Activated CD4-positive, alpha-beta T cell treated with anti-CD3 and anti-CD28 coated beads, Interleukin-2, amount 10 ng/mL, durations not matched to agents 7 days and 5 days (primary cell): ENCODE measurements around the gene TBXA2R. TPM values are rescaled to one million over a fixed set of nuclear protein-coding genes. Genes with fewer than 3 reads are reported as not detected.
A peak's percentile ranks its signal among the peaks of the same experiment; 100 is the strongest.

Experiments used
- CTCF ChIA-PET: fragments of 350-600 bp; sonication (Branson Sonifier 250); formaldehyde crosslinking; loops from one replicate; lab custom pipeline; 2021; ENCODE audit warnings: antibody characterized with exemption; lab: Charles Lee
- POLR2A ChIA-PET: fragments of 350-600 bp; sonication (Branson Sonifier 250); formaldehyde crosslinking; loops from one replicate; lab custom pipeline; 2021; ENCODE audit warnings: antibody characterized with exemption; lab: Charles Lee
- DNase-seq: peaks from one replicate; pipeline ENCODE4 v3.0.0-alpha.2; 2020
- H3K27ac Mint-ChIP-seq: one replicate; pipeline ENCODE4 v1.8.0; 2021; ENCODE audit warnings: mild to moderate bottlenecking, moderate library complexity, mixed read lengths
- H3K27me3 Mint-ChIP-seq: one replicate; pipeline ENCODE4 v1.8.0; 2021; ENCODE audit warnings: mixed read lengths
- H3K36me3 Mint-ChIP-seq: one replicate; pipeline ENCODE4 v1.8.0; 2021; ENCODE audit warnings: low read depth, mixed read lengths
- H3K4me1 Mint-ChIP-seq: one replicate; pipeline ENCODE4 v1.8.0; 2021; ENCODE audit warnings: mixed read lengths
- H3K4me3 Mint-ChIP-seq: one replicate; pipeline ENCODE4 v1.8.0; 2021; ENCODE audit warnings: mild to moderate bottlenecking, moderate library complexity, mixed read lengths
- H3K9me3 Mint-ChIP-seq: one replicate; pipeline ENCODE4 v1.8.0; 2021; ENCODE audit warnings: mixed read lengths
- total RNA-seq, 2 experiments: library from RNA; stranded (reverse); gene quantifications; one replicate each; pipeline ENCODE4 v1.2.3, GENCODE V29; 2021

The TBXA2R gene
- total RNA-seq, 2 experiments from 2014 or later = 0.92 to 1.00 TPM

DNA sequence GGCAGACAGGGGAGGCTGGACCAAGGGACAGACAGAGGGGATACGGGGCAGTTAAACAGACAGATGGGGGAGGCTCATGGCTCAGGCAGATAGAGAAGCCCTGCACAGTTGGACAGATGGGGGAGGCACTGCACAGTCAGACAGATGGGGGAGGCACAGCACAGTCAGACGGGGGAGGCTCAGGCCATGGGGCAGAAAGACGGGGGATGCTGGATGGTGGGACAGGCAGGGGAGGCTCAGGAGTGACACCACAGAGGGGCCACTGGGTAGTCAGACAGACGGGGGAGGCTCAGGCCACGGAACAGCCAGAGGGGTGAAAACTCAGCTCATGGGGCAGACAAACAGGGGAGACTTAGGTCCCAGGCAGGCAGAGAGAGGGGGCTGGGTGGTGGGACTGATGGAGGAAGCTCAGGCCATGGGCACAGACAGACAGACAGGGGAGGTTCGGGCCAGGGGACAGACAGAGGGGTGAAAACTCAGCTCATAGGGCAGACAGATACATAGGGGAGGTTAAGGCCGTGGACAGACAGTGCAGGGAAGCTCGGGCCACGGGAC is 50.2 kb downstream of the TBXA2R start:
- DNase-seq = no peak
- no peaks in the 10 kb centered on the region for H3K9me3 Mint-ChIP-seq
- ChIA-PET CTCF (interaction anchor here (0.6 to 2.8 kb wide), 8 partner anchors 9 to 127 kb away, joined by 3 to 7 read pairs (median 4); no protein-coding TSS in a partner anchor), POLR2A (no interaction called here)
- peak overlapping the region; percentile 94 for H3K27ac Mint-ChIP-seq
- no peaks in the 10 kb centered on the region for H3K27me3 Mint-ChIP-seq
- H3K36me3 Mint-ChIP-seq = peaks cover 6% of the 10 kb centered on the region
- peaks cover 43% of the 10 kb centered on the region for H3K4me1 Mint-ChIP-seq
- H3K4me3 Mint-ChIP-seq = peak overlapping the region; percentile 96

- POLR2A ChIA-PET = no interaction called here
These were observed 50.8 kb downstream of the TBXA2R start for GRCh38 chr19:3555653-3556422.

DNA sequence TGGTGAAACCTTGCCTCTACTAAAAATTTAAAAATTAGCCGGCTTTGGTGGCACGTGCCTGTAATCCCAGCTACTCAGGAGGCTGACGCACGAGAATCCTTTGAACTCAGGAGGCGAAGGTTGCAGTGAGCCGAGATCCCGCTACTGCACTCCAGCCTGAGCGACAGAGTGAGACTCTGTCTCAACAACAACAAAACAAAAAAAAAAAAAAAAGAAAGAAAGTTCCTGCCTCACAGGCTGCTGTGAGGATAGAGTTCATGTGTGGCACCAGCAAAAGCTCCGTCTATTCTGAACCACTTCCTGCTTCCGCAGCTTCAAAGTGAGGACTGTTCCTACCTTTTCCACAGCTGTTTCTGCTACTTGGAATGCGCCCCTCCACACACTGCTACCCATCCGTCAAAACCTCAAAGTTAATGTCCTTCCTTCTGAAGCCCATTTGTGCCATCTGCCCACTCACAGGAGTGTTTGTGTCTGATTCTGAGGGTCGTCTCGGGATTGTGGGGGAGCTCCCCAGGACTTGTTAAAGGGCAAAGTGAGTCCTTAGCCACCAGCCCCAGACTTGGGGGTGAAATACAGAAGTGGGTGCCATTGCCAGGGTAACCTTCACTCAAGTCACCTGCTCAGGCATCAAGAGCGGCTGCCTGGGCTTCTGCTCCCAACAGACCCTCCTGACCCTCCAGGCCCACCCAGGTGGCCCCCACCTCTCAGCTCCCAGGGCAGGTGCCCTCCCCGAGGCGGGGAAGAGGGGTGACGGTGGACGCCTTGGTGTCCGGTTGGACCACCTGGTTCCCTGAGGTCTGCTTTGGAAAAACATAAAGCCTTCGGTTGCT is 52.2 kb downstream of the TBXA2R start:
- H3K9me3 Mint-ChIP-seq = no peaks in the 10 kb centered on the region
- H3K27me3 Mint-ChIP-seq = no peaks in the 10 kb centered on the region
- POLR2A ChIA-PET = interaction anchor here (0.5 kb wide), 1 partner anchor 9 kb away, joined by 3 read pairs; no protein-coding TSS in a partner anchor
- CTCF ChIA-PET = interaction anchor here (0.5 to 1.5 kb wide), 4 partner anchors 10 to 265 kb away, joined by 3 to 6 read pairs (median 4); no protein-coding TSS in a partner anchor
- H3K4me1 Mint-ChIP-seq = peaks cover 44% of the 10 kb centered on the region
- H3K27ac Mint-ChIP-seq = peak overlapping the region; percentile 94
- peak overlapping the region; percentile 96 for H3K4me3 Mint-ChIP-seq
- peaks cover 6% of the 10 kb centered on the region for H3K36me3 Mint-ChIP-seq
- peak; percentile 73 for DNase-seq

More at GRCh38 chr19:3555653-3556422, 50.8 kb downstream of the TBXA2R start:
- H3K4me3 Mint-ChIP-seq = peak overlapping the region; percentile 96
- peak overlapping the region; percentile 94 for H3K27ac Mint-ChIP-seq
- CTCF ChIA-PET = interaction anchor here (0.6 to 1.7 kb wide), 6 partner anchors 8 to 126 kb away, joined by 3 to 7 read pairs (median 4); no protein-coding TSS in a partner anchor
- H3K27me3 Mint-ChIP-seq = no peaks in the 10 kb centered on the region
- no peak for DNase-seq
- peaks cover 6% of the 10 kb centered on the region for H3K36me3 Mint-ChIP-seq
- no peaks in the 10 kb centered on the region for H3K9me3 Mint-ChIP-seq
- peaks cover 44% of the 10 kb centered on the region for H3K4me1 Mint-ChIP-seq

- ChIA-PET POLR2A (no interaction called here), CTCF (interaction anchor here (0.9 kb wide), 1 partner anchor 20 kb away, joined by 3 read pairs; no protein-coding TSS in a partner anchor)
- H3K4me1 Mint-ChIP-seq = peaks cover 39% of the 10 kb centered on the region
- no peaks in the 10 kb centered on the region for H3K9me3 Mint-ChIP-seq
- no peaks in the 10 kb centered on the region for H3K27me3 Mint-ChIP-seq
- no peak overlapping the region for H3K4me3 Mint-ChIP-seq
- no peak for DNase-seq
- H3K27ac Mint-ChIP-seq = peak overlapping the region; percentile 54
- peaks cover 6% of the 10 kb centered on the region for H3K36me3 Mint-ChIP-seq
These were observed 54.9 kb downstream of the TBXA2R start for GRCh38 chr19:3551792-3552095.

GRCh38 chr19:3550947-3551791 is 55.5 kb downstream of the TBXA2R start:
- POLR2A ChIA-PET = no interaction called here
- H3K36me3 Mint-ChIP-seq = peaks cover 6% of the 10 kb centered on the region
- H3K4me3 Mint-ChIP-seq = no peak overlapping the region
- CTCF ChIA-PET = interaction anchor here (0.9 kb wide), 1 partner anchor 20 kb away, joined by 3 read pairs; no protein-coding TSS in a partner anchor
- no peak for DNase-seq
- H3K27ac Mint-ChIP-seq = peak overlapping the region; percentile 68
- H3K27me3 Mint-ChIP-seq = no peaks in the 10 kb centered on the region
- no peaks in the 10 kb centered on the region for H3K9me3 Mint-ChIP-seq
- H3K4me1 Mint-ChIP-seq = peaks cover 33% of the 10 kb centered on the region

GRCh38 chr19:3549816-3550215 is 56.9 kb downstream of the TBXA2R start:
- H3K9me3 Mint-ChIP-seq = no peaks in the 10 kb centered on the region
- no peak overlapping the region for H3K27ac Mint-ChIP-seq
- POLR2A ChIA-PET = no interaction called here
- CTCF ChIA-PET = no interaction called here
- H3K36me3 Mint-ChIP-seq = peaks cover 13% of the 10 kb centered on the region
- peaks cover 25% of the 10 kb centered on the region for H3K4me1 Mint-ChIP-seq
- H3K4me3 Mint-ChIP-seq = no peak overlapping the region
- no peaks in the 10 kb centered on the region for H3K27me3 Mint-ChIP-seq
- DNase-seq = no peak

DNA sequence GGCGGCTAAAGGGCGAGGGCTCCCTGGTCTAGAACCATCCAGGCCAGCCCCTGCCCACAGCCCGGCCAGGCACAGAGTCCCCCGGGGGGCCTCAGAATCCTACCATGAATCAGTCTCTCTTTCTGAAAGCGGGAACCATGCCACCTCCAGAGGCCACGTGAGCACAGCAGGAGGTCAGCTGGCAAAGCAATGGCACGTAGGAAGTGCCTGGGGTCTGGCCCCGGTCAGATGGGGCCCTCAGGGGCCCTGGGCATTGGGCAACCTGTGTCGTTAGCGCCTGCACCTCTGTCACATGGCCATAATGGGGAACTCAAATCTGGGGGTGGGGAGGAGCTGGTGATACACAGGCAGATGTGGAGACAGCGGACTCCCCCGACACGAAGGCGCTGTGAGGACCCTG is 58.1 kb downstream of the TBXA2R start:
- Mint-ChIP-seq H3K27ac (peak overlapping the region; percentile 5), H3K4me1 (peaks cover 19% of the 10 kb centered on the region), H3K9me3 (no peaks in the 10 kb centered on the region), H3K27me3 (no peaks in the 10 kb centered on the region), H3K4me3 (no peak overlapping the region), H3K36me3 (peaks cover 10% of the 10 kb centered on the region)
- POLR2A ChIA-PET = no interaction called here
- CTCF ChIA-PET = interaction anchor here (0.5 to 2.0 kb wide), 3 partner anchors 8 to 456 kb away, joined by 3 to 7 read pairs (median 6); partner anchors contain the start of genes MFSD12 and TEKTIP1
- DNase-seq = no peak

DNA sequence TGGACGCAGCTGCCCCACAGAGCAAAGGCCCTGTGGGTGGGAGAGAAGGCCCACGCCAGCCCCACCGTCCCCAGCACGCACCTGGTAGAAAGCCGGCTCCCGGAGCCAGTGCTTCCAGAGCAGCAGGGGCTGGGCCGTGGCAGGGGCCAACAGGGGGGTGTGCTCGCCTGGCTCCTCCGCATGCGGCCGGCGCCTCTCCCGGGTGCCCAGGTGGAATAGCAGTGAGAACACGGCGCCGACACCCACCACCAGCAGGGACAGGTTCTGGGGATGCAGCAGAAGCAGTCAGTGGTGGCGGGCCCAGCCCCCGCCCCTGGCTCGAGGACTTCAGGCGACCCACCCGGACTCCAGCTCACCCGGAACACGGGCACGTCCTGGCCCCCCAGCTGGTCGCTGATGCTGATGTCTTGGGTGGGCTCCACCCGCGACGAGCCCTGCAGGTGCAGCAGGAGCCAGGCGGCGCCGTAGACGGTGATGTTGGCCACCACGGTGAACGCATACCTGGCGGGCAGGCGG is 58.9 kb downstream of the TBXA2R start:
- Mint-ChIP-seq H3K27ac (no peak overlapping the region), H3K27me3 (no peaks in the 10 kb centered on the region), H3K9me3 (no peaks in the 10 kb centered on the region), H3K36me3 (peaks cover 10% of the 10 kb centered on the region), H3K4me3 (no peak overlapping the region), H3K4me1 (peaks cover 15% of the 10 kb centered on the region)
- ChIA-PET POLR2A (no interaction called here), CTCF (interaction anchor here (0.9 to 2.0 kb wide), 4 partner anchors 9 to 26 kb away, joined by 3 to 7 read pairs (median 6); partner anchors contain the start of genes MFSD12 and TEKTIP1)
- DNase-seq = no peak

GRCh38 chr19:3547301-3547731 is 59.4 kb downstream of the TBXA2R start:
- peak; percentile 32 for DNase-seq
- Mint-ChIP-seq H3K4me3 (no peak overlapping the region), H3K9me3 (no peaks in the 10 kb centered on the region), H3K27me3 (no peaks in the 10 kb centered on the region), H3K27ac (peak overlapping the region; percentile 46), H3K4me1 (peaks cover 10% of the 10 kb centered on the region), H3K36me3 (peaks cover 10% of the 10 kb centered on the region)
- ChIA-PET CTCF (interaction anchor here (0.9 to 2.0 kb wide), 4 partner anchors 8 to 27 kb away, joined by 3 to 7 read pairs (median 6); partner anchors contain the start of genes MFSD12 and TEKTIP1), POLR2A (no interaction called here)

DNA sequence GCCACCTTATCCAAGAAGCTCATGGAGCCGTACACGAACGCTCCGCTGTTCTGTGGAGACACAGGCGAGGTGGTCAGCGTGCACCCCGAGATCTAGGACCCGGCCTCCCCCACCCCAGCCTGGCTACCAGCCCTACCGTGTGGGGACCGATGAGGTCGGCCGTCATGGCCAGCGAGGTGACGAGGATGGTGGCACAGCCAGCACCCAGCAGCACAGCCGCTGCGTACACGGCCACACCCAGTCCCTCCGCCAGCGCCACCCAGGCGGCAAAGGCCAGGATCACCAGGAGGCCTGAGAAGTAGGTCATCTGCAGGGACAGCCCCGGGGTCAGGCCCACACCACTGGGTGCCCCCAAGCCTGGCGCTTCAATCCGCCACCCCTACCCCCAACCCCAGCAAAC is 60.6 kb downstream of the TBXA2R start:
- Mint-ChIP-seq H3K4me3 (no peak overlapping the region), H3K4me1 (peaks cover 5% of the 10 kb centered on the region), H3K36me3 (peaks cover 10% of the 10 kb centered on the region), H3K27ac (no peak overlapping the region), H3K9me3 (no peaks in the 10 kb centered on the region), H3K27me3 (no peaks in the 10 kb centered on the region)
- POLR2A ChIA-PET = no interaction called here
- CTCF ChIA-PET = interaction anchor here (0.6 to 1.4 kb wide), 2 partner anchors 11 to 76 kb away, joined by 3 to 7 read pairs; no protein-coding TSS in a partner anchor
- DNase-seq = no peak

- Mint-ChIP-seq H3K4me3 (no peak overlapping the region), H3K36me3 (peaks cover 10% of the 10 kb centered on the region), H3K27ac (no peak overlapping the region), H3K27me3 (no peaks in the 10 kb centered on the region), H3K4me1 (peaks cover 5% of the 10 kb centered on the region), H3K9me3 (no peaks in the 10 kb centered on the region)
- no peak for DNase-seq
- POLR2A ChIA-PET = interaction anchor here (0.6 to 0.7 kb wide), 2 partner anchors 9 to 37 kb away, joined by 3 read pairs; no protein-coding TSS in a partner anchor
- CTCF ChIA-PET = interaction anchor here (0.6 to 1.4 kb wide), 11 partner anchors 11 to 140 kb away, joined by 3 to 6 read pairs (median 3); partner anchors contain the start of genes GIPC3 and MFSD12
These were observed 61.0 kb downstream of the TBXA2R start for GRCh38 chr19:3545669-3546034.
